GM20431 (cell line): Measurements from ENCODE around the gene SVOPL.
"Not testable (repeated sequence)": the region's sequence is repeated elsewhere in the genome, so short reads cannot be mapped to it uniquely, and the experiment has no call there.

Experiments used
- in situ Hi-C: fragments of 300-500 bp; cut with MseI, MboI; formaldehyde crosslinking; loops from one replicate; pipeline ENCODE4 v1.15.0; 2020; ENCODE audit warnings: low sequenced_read_pairs; ENCODE audit not compliant: unreplicated experiment

The SVOPL gene

DNA sequence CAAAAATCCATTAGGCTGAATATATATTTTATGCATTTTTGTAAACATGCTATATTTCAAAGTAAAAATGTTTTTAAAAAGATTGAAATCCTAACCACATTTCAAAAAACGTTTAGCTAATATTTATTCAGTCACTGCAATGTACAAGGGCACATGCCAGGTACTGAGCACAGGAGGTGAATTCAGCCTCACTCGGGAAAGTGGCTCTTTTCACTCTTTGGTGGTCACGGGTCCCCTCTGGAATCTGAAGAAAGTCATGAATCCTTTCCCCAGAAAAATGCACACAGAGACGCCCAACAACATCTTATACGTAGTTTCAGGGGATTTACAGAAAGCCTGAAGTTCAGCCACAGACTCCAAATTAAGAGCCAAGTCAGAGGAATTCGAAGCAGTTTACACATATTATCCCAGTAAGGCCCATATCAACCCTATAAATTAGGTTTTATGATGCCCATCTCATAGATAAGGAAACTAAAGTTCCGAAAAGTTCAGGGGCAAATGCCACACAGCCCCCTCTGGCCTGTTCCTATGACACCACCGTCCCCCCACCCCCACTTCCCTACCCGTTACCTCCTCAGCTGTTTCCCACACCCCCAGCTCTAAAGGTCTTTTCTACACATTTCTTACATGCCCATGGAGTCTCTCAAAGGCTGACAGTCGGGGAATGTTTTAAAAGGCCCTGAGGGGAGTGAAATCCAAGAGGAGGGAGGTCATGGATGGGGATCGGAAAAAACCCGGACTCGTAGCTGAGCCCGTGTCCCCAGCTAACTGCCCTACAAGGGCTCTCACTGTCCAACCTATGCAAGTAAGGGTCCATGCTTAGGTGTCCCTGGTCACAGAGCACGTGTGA is 9.6 kb upstream of the SVOPL start:
- in situ Hi-C loops = no loop called here

- in situ Hi-C loops = no loop called here
Measured at GRCh38 chr7:138705167-138705566, 4.0 kb upstream of the SVOPL start.

DNA sequence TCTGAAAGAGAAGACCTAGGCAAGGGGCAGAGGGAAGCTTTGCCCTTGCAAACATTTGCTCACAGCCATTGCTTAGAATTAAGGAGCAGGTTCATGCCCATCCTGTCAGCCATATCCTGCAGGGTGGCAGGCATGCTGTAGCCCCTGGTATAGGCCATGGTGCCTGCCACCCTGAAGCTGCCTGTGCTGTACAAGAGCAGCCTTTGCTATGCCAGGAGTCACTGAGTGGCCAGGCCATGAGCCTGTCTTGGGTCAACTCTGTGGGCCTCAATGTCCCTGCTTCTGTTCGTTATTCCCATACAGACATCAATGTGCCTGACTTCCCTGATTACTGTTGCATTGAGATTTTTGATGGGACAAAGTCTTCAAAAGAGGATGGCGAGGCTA is 368 bp upstream of the SVOPL start:
- in situ Hi-C loops = no loop called here

DNA sequence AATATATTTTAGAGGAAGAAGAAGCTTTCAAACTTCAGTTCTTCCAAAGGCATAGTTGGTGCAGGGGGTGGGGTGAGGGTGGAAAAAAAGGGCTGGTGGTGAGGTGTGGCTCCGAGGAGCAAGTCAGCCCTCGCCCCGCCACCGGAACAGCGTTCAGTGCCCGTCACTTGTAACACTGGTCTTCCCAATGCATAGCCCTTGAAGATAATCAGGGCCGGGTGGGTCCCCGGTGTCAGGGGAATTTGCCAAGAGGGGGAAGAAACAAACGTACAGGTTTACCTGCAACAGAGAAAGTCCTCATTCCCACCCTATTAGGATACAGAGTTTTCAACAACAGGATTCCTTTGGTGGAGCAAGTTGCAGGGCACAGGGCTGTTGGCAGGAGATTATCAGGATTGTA is 1.5 kb downstream of the SVOPL start:
- in situ Hi-C loops = no loop called here

DNA sequence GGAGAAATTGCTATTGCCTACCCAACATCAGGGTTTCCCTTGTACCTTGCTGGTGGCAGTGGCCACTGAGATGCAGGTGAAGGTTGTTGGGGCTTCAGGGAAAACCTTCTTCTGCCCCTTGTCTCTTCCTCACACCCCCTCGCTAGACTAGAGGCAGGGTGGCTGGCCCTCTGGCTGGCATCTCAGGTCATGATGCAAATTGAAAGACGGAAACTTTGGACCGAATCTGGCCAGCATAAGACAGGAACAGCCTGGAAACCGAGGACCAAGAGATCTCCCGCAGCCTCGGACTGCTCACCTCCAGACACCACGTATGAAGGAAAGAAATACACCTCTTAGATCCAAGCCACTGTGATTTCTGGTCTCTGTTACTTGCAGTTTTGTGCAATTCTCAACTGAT is 2.9 kb downstream of the SVOPL start:
- in situ Hi-C loops = no loop called here

GRCh38 chr7:138697535-138698182 is 3.5 kb downstream of the SVOPL start:
- in situ Hi-C loops = no loop called here

DNA sequence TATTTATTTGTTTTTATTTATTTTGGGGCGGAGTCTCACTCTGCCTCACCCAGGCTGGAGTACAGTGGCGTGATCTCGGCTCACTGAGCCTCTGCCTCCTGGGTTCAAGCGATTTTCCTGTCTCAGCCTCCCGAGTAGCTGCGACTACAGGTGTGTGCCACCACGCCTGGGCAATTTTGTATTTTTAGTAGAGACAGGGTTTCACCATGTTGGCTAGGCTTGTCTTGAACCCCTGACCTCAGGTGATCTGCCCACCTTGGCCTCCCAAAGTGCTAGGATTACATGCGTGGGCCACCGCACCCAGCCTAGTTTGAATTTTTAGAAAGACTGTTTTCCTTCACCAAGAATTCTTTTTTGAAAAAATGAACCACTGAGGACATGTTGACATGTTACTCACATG is 5.4 kb downstream of the SVOPL start:
- in situ Hi-C loops = not testable (repeated sequence)

- in situ Hi-C loops = no loop called here
Measured at GRCh38 chr7:138695106-138695505, 6.1 kb downstream of the SVOPL start.

GRCh38 chr7:138691178-138691577 is 10.0 kb downstream of the SVOPL start:
- in situ Hi-C loops = no loop called here

DNA sequence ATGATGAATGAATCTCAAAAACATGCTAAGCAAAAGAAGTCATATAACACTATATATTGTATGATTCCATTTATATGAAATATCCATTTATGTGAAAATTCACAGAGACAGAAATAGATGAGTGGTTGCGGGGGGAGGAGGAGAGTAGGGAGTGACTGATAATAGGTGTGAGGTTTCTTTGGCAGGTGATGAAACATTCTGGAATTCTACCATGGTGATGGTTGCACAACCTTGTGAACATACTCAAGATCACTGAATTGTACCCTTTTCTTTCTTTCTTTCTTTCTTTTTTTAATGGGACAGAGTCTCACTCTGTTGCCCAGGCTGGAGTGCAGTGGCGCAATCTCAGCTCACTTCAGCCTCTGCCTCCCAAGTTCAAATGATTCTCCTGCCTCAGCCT is 10.7 kb downstream of the SVOPL start:
- in situ Hi-C loops = no loop called here

DNA sequence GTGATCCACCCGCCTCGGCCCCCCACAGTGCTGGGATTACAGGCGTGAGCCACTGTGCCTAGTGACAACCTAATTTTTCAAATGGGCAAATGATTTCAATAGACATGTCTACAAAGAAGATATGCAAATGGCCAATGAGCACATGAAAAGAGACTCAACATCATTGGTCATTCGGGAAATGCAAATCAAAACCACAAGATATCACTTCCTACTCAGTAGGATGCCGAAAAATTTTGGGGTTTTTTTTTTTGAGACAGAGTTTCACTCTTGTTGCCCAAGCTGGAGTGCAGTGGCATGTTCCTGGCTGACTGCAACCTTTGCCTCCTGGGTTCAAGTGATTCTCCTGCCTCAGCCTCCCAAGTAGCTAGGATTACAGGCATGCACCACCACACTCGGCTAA is 13.1 kb downstream of the SVOPL start:
- in situ Hi-C loops = not testable (repeated sequence)

DNA sequence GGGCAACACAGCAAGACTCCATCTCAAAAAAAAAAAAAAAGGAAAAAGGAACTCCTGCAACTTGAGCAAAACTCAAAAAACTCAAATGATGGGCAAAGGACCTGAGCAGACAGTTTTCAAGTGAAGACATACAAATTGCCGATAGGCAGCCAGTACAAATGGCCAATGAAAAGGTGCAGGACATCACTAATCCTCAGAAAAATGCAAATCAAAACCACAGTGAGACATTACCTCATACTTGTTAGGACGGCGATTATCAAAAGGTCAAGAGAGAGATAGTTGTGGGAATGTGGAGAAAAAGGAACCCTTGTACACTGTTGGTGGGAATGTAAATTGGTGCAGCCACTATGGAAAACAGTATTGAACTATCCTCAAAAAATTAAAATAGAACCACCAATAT is 16.8 kb downstream of the SVOPL start:
- in situ Hi-C loops = no loop called here

- in situ Hi-C loops = no loop called here
Measured at GRCh38 chr7:138679793-138680192, 21.4 kb downstream of the SVOPL start.

DNA sequence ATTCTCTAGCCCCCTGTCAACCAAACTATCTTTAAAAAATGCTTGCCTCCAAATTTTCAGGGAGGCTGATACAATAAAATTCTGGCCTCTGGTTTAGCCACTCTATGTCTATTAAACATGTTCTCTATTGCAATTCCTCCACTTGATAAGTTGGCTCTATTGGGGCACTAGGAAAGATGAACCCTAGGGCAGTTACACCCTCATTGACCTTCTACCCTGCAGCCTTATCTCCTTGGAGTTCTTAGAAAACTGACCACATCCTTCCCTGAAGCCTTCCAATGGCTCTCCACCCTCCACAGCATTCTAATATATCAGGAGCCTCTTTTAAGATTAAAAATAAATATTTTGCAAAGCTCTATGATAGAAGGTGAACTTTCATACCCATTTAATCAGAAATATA is 30.6 kb downstream of the SVOPL start:
- in situ Hi-C loops = no loop called here

- in situ Hi-C loops = no loop called here
Measured at GRCh38 chr7:138669364-138669763, 31.8 kb downstream of the SVOPL start.

DNA sequence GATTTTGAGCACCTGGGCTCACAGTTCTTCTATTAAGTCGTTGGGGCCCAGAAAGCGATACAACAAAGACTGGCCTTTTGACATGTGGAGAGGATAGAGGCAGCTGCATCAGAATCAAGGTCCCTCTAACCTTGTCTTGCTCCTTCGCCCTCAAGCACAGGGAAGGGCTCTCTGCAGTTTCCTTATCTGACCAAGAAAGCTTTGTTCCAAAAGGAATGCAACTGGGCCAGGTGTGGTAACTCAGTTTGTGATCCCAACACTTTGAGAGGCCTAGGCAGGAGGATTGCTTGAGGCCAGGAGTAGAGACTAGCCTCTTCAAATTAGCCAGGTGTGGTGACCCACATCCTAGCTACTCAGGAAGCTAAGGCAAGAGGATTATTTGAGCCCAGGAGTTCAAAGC is 32.2 kb downstream of the SVOPL start:
- in situ Hi-C loops = no loop called here

DNA sequence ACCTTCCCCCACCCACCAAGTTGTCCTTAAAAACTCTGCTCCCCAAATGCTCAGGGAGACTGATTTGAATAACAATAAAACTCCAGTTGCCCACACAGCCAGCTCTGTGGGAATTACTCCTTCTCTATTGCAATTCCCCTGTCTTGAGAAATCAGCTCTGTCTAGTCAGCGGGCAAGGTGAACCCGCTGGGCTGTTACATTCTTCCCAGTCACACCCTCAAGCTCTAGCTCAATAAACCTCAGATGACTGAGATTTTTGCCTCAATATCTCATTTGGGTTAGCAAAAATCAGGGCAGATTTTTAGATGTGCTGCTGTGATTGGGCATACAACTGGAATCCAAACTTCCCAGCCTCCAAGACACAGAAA is 32.9 kb downstream of the SVOPL start:
- in situ Hi-C loops = no loop called here

DNA sequence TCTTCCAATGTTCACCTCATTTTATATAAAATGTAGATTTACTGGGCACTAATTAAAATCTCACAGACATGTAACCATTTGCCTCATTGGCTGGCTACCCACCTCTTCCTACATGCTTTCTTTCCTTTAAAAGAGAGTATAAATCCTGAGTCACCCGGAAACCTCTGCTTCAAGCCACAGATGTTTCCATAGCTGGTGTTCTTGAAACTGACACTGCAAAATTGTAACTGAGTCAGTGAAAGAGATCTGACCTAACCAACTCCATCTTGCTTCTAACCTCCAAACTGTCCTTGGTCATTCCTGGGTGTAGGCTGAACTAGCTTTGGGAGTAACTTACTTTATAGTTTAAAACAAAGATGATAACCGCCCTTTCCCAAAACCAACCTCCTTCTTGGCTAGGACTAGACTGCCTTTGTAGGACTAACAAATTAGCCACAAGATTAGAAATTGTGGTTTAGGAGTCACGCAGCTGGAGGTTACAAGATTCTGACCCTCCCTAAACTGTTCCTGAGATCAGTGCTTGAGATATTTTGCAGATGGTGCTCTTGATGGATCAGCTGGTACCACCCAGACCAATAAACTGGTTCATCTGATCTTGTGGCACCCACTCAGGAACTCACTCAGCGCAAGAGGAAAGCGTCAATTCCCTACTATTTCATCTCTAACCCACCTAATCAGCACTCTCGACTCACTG is 33.5 kb downstream of the SVOPL start:
- in situ Hi-C loops = no loop called here

DNA sequence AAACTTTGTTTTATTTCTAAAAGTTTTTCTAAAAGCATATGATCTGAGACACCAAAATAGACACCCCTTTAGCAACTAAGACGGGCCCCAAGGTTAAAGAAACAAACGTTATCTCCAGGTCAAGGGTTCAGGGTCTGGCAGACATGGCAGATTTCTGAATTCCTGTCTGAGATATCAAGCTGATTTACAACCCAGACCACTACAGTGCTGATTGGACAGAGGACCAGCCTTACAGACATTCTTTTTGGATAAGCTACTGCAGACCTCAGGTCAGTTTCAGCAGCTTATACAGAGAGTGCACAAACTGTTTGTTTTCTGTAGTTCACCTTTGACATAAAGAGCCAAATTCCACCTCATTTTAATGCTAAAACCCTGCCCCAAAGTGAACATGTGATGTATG is 34.8 kb downstream of the SVOPL start:
- in situ Hi-C loops = no loop called here

GRCh38 chr7:138665669-138666140 is 35.5 kb downstream of the SVOPL start:
- in situ Hi-C loops = no loop called here

DNA sequence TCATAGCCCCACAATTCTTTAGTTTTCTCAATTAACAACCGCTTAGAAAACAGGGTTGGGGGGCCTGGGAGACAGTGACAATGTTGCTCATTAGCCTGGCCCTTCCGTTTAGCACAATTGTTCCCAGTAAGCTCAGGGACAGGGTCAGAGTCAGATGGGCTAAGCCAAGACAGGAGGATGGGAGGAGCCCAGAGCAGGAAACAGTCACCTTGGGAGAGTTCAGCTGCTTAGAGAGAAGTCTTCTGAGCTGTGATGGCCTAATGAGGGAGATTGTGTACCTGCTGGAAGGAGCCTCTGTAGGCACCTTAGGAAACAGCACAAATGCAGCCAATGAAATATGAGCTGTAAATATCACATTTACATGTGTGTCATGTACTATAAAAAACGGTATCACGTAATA is 35.9 kb downstream of the SVOPL start:
- in situ Hi-C loops = no loop called here
